ENCODE results near the gene EFHD1. TPM values are rescaled to one million over a fixed set of nuclear protein-coding genes. Genes with fewer than 3 reads are reported as not detected.

EFHD1 gene
- total and polyA plus RNA-seq, 2 of the 13 experiments (the other 11 are each of a cell fraction or from before 2014, with no cell fraction given): 0.09 TPM; not detected in 1

- TF ChIP-seq ZSCAN30 (CRISPR knock-in tag; IDR thresholded peaks at IDR 0.05): no peak
- peak; percentile 98 for TF ChIP-seq RARG (CRISPR knock-in tag; IDR thresholded peaks at IDR 0.05; ENCODE audit: low read depth)
- no peak for TF ChIP-seq ZNF282 (IDR thresholded peaks at IDR 0.05; ENCODE audit: partially characterized antibody)
- TF ChIP-seq GATAD2A (CRISPR knock-in tag; IDR thresholded peaks at IDR 0.05): no peak
- TF ChIP-seq SKI (IDR thresholded peaks at IDR 0.05; ENCODE audit: partially characterized antibody): peak; percentile 54
- peak; percentile 89; the same call in 1 of the 2 replicates for TF ChIP-seq FLYWCH1 (CRISPR knock-in tag; IDR thresholded peaks at IDR 0.05)
- TF ChIP-seq ZNF597 (CRISPR knock-in tag; IDR thresholded peaks at IDR 0.05): no peak
- no peak for TF ChIP-seq ZSCAN5A (CRISPR knock-in tag; IDR thresholded peaks at IDR 0.05; ENCODE audit: borderline replicate concordance)
- TF ChIP-seq ZNF431 (CRISPR knock-in tag; IDR thresholded peaks at IDR 0.05; ENCODE audit: borderline replicate concordance, low read depth): peak; percentile 50; the same call in 1 of the 2 replicates
- no peak for TF ChIP-seq MBNL3 (CRISPR knock-in tag; conservative IDR thresholded peaks at IDR 0.05)
- TF ChIP-seq ZBTB14 (CRISPR knock-in tag; IDR thresholded peaks at IDR 0.05): no peak
- no peak for TF ChIP-seq SNAPC4 (CRISPR knock-in tag; IDR thresholded peaks at IDR 0.05)
- TF ChIP-seq ZNF770 (CRISPR knock-in tag; IDR thresholded peaks at IDR 0.05): peak; percentile 71; the same call in 1 of the 2 replicates
- no peak for TF ChIP-seq MAFK (conservative IDR thresholded peaks at IDR 0.05 in 1 of 2, IDR thresholded peaks at IDR 0.05 in 1 of 2; ENCODE audit: low read length in 2 of 2)
- peak; percentile 94 for TF ChIP-seq ZNF543 (CRISPR knock-in tag; IDR thresholded peaks at IDR 0.05)
- TF ChIP-seq RORA (CRISPR knock-in tag; IDR thresholded peaks at IDR 0.05): no peak
- TF ChIP-seq ZNF546 (CRISPR knock-in tag; conservative IDR thresholded peaks at IDR 0.05): peak; percentile 92; the same call in 1 of the 2 replicates
- TF ChIP-seq MAFF (IDR thresholded peaks at IDR 0.05; ENCODE audit: low read depth, low read length): no peak
- TF ChIP-seq ZFAT (CRISPR knock-in tag; conservative IDR thresholded peaks at IDR 0.05): 0 out of 2 replicates have a peak, but pooled peaks have one; percentile 35
Measured at GRCh38 chr2:232697059-232697806, 63.8 kb downstream of the EFHD1 start, which contains the start of gene GIGYF2 (continued).

Data from HepG2 (cell line).